Measurements from ENCODE around the gene OSBPL7.

The OSBPL7 gene

GRCh38 chr17:47839071-47839470, 17.5 kb upstream of the OSBPL7 start:
- Histone ChIP-seq H3K4me2 (ENCODE audit: low read length) (no peak overlapping the region), H3K9me2 (ENCODE audit: low read depth, low read length) (no peaks in the 10 kb centered on the region), H3F3A (ENCODE audit: insufficient read depth, low read length) (no peaks in the 10 kb centered on the region), H3K9ac (ENCODE audit: low read length) (no peak overlapping the region), H3K27me3 (ENCODE audit: insufficient read depth, low read length) (no peaks in the 10 kb centered on the region), H3K9me3 (ENCODE audit: low read length) (no peaks in the 10 kb centered on the region), H3K36me3 (ENCODE audit: insufficient read depth, low read length) (no peaks in the 10 kb centered on the region), H3K4me3 (ENCODE audit: low read depth, low read length, poor library complexity, severe bottlenecking) (no peak overlapping the region), H4K20me1 (ENCODE audit: insufficient read depth, low read length) (no peaks in the 10 kb centered on the region), H2AFZ (ENCODE audit: low read length) (no peak overlapping the region), H3K4me1 (ENCODE audit: insufficient read depth, low read length, severe bottlenecking) (peaks cover 19% of the 10 kb centered on the region), H3K27ac (ENCODE audit: low read depth, low read length, poor library complexity, severe bottlenecking) (no peak overlapping the region), H3K79me2 (ENCODE audit: insufficient read depth, low read length) (no peaks in the 10 kb centered on the region)
- no peak for TF ChIP-seq CTCF (IDR thresholded peaks at IDR 0.05; ENCODE audit: low read length)
- no peak for TF ChIP-seq EZH2 (IDR thresholded peaks at IDR 0.05; ENCODE audit: borderline replicate concordance, low read length)

GRCh38 chr17:47838636-47839035, 17.0 kb upstream of the OSBPL7 start:
- no peak for TF ChIP-seq CTCF (IDR thresholded peaks at IDR 0.05; ENCODE audit: low read length)
- TF ChIP-seq EZH2 (IDR thresholded peaks at IDR 0.05; ENCODE audit: borderline replicate concordance, low read length) = no peak
- H3K9ac ChIP-seq (ENCODE audit: low read length) = no peak overlapping the region
- H3K4me3 ChIP-seq (ENCODE audit: low read depth, low read length, poor library complexity, severe bottlenecking) = no peak overlapping the region
- H3K4me1 ChIP-seq (ENCODE audit: insufficient read depth, low read length, severe bottlenecking) = peaks cover 19% of the 10 kb centered on the region
- H4K20me1 ChIP-seq (ENCODE audit: insufficient read depth, low read length) = no peaks in the 10 kb centered on the region
- no peaks in the 10 kb centered on the region for H3K79me2 ChIP-seq (ENCODE audit: insufficient read depth, low read length)
- no peak overlapping the region for H2AFZ ChIP-seq (ENCODE audit: low read length)
- H3K27me3 ChIP-seq (ENCODE audit: insufficient read depth, low read length) = no peaks in the 10 kb centered on the region
- H3K4me2 ChIP-seq (ENCODE audit: low read length) = no peak overlapping the region
- no peak overlapping the region for H3K27ac ChIP-seq (ENCODE audit: low read depth, low read length, poor library complexity, severe bottlenecking)
- no peaks in the 10 kb centered on the region for H3K9me3 ChIP-seq (ENCODE audit: low read length)
- no peaks in the 10 kb centered on the region for H3F3A ChIP-seq (ENCODE audit: insufficient read depth, low read length)
- no peaks in the 10 kb centered on the region for H3K36me3 ChIP-seq (ENCODE audit: insufficient read depth, low read length)
- no peaks in the 10 kb centered on the region for H3K9me2 ChIP-seq (ENCODE audit: low read depth, low read length)

- Histone ChIP-seq H3K27me3 (ENCODE audit: insufficient read depth, low read length) (no peaks in the 10 kb centered on the region), H3K36me3 (ENCODE audit: insufficient read depth, low read length) (no peaks in the 10 kb centered on the region), H3K27ac (ENCODE audit: low read depth, low read length, poor library complexity, severe bottlenecking) (no peak overlapping the region), H3K4me3 (ENCODE audit: low read depth, low read length, poor library complexity, severe bottlenecking) (no peak overlapping the region), H3K79me2 (ENCODE audit: insufficient read depth, low read length) (no peaks in the 10 kb centered on the region), H3K9me3 (ENCODE audit: low read length) (no peaks in the 10 kb centered on the region), H3F3A (ENCODE audit: insufficient read depth, low read length) (no peaks in the 10 kb centered on the region), H2AFZ (ENCODE audit: low read length) (no peak overlapping the region), H3K4me2 (ENCODE audit: low read length) (no peak overlapping the region), H3K4me1 (ENCODE audit: insufficient read depth, low read length, severe bottlenecking) (peaks cover 19% of the 10 kb centered on the region), H3K9ac (ENCODE audit: low read length) (no peak overlapping the region), H3K9me2 (ENCODE audit: low read depth, low read length) (no peaks in the 10 kb centered on the region), H4K20me1 (ENCODE audit: insufficient read depth, low read length) (no peaks in the 10 kb centered on the region)
- TF ChIP-seq EZH2 (IDR thresholded peaks at IDR 0.05; ENCODE audit: borderline replicate concordance, low read length) (no peak), CTCF (IDR thresholded peaks at IDR 0.05; ENCODE audit: low read length) (no peak)
These were observed 15.9 kb upstream of the OSBPL7 start for GRCh38 chr17:47837401-47838039.

Measured in OCI-LY1 (cell line).